BLaER1 treated with 17β-estradiol and CSF1 and Interleukin-3, amounts not matched to agents 10 nM and 100 nM (cell line): ENCODE data around the gene PRRG4.

Experiments used
- H3K27ac ChIP-seq, 11 experiments: shearing (Covaris generic); formaldehyde crosslinking; 2 replicates each; pipeline ENCODE4 v1.8.1; 2022
- H3K27me3 ChIP-seq, 11 experiments: shearing (Covaris generic); formaldehyde crosslinking; 2 replicates each; pipeline ENCODE4 v1.8.1; 2022
- H3K36me3 ChIP-seq, 11 experiments: shearing (Covaris generic); formaldehyde crosslinking; 2 replicates each; pipeline ENCODE4 v1.8.1; 2022
- H3K4me1 ChIP-seq, 10 experiments: shearing (Covaris generic); formaldehyde crosslinking; 2 replicates each; pipeline ENCODE4 v1.8.1; 2022
- H3K4me2 ChIP-seq, 11 experiments: shearing (Covaris generic); formaldehyde crosslinking; 2 replicates each; pipeline ENCODE4 v1.8.1; 2022
- H3K4me3 ChIP-seq, 10 experiments: shearing (Covaris generic); formaldehyde crosslinking; 2 replicates each; pipeline ENCODE4 v1.8.1; 2022
- H3K9ac ChIP-seq, 11 experiments: shearing (Covaris generic); formaldehyde crosslinking; 2 replicates each; pipeline ENCODE4 v1.8.1; 2022
- H3K9me3 ChIP-seq, 11 experiments: shearing (Covaris generic); formaldehyde crosslinking; replicated peaks in 1 of 11; 2 replicates each; pipeline ENCODE4 v1.8.1; 2022
- H4K20me1 ChIP-seq, 11 experiments: shearing (Covaris generic); formaldehyde crosslinking; 2 replicates each; pipeline ENCODE4 v1.8.1; 2022
- Cebpa-rat ChIP-seq, 11 experiments: shearing (Covaris generic); IDR thresholded peaks; 2 replicates each; pipeline ENCODE4 v1.8.1; 2022

The PRRG4 gene

GRCh38 chr11:32826113-32826512 lies 3.6 kb upstream of the PRRG4 start:
- H3K27me3 ChIP-seq, result peaks cover 11 to 29% (median 24%) of the 10 kb centered on the region in 11 experiments; a peak in 21 of 22 replicates
- peaks cover 0 to 6% (median 0%) of the 10 kb centered on the region in 11 experiments; a peak in 2 of 22 replicates for H3K9me3 ChIP-seq
- H3K4me1 ChIP-seq, result peaks cover 15 to 39% (median 18%) of the 10 kb centered on the region in 10 experiments; a peak in 17 of 20 replicates
- H3K36me3 ChIP-seq, result no peaks in the 10 kb centered on the region
- H3K4me3 ChIP-seq, result no peak overlapping the region
- no peak overlapping the region for H3K4me2 ChIP-seq
- no peaks in the 10 kb centered on the region for H4K20me1 ChIP-seq
- no peak for TF ChIP-seq Cebpa-rat (IDR thresholded peaks at IDR 0.05)
- H3K27ac ChIP-seq, result no peak overlapping the region
- H3K9ac ChIP-seq, result no peak overlapping the region

GRCh38 chr11:32827276-32827675 lies 2.5 kb upstream of the PRRG4 start:
- H3K4me3 ChIP-seq, result no peak overlapping the region
- no peak overlapping the region for H3K4me2 ChIP-seq
- peaks cover 10 to 31% (median 16%) of the 10 kb centered on the region in 10 experiments; a peak in 17 of 20 replicates for H3K4me1 ChIP-seq
- H3K27me3 ChIP-seq, result peaks cover 11 to 34% (median 27%) of the 10 kb centered on the region in 11 experiments; a peak in 21 of 22 replicates
- no peak overlapping the region for H3K9ac ChIP-seq
- TF ChIP-seq Cebpa-rat (IDR thresholded peaks at IDR 0.05), result no peak
- no peaks in the 10 kb centered on the region for H4K20me1 ChIP-seq
- H3K9me3 ChIP-seq, result peaks cover 0 to 6% (median 0%) of the 10 kb centered on the region in 11 experiments; a peak in 2 of 22 replicates
- no peaks in the 10 kb centered on the region for H3K36me3 ChIP-seq
- no peak overlapping the region for H3K27ac ChIP-seq

- H3K4me1 ChIP-seq, result peaks cover 8 to 19% (median 15%) of the 10 kb centered on the region in 10 experiments; a peak in 15 of 20 replicates
- no peak for TF ChIP-seq Cebpa-rat (IDR thresholded peaks at IDR 0.05)
- H3K4me2 ChIP-seq, result peak overlapping the region; percentile 85 to 99 (median 96)
- H3K27me3 ChIP-seq, result peaks cover 11 to 34% (median 27%) of the 10 kb centered on the region in 11 experiments; a peak in 21 of 22 replicates
- H3K36me3 ChIP-seq, result no peaks in the 10 kb centered on the region
- no peaks in the 10 kb centered on the region for H4K20me1 ChIP-seq
- peak overlapping the region in 10 of 11 experiments; percentile 0 to 69 (median 43); a peak in 14 of 22 replicates for H3K27ac ChIP-seq
- peaks cover 0 to 6% (median 0%) of the 10 kb centered on the region in 11 experiments; a peak in 2 of 22 replicates for H3K9me3 ChIP-seq
- H3K4me3 ChIP-seq, result peak overlapping the region; percentile 55 to 77 (median 65)
- peak overlapping the region; percentile 48 to 80 (median 69); a peak in 21 of 22 replicates for H3K9ac ChIP-seq
These were observed 509 bp upstream of the PRRG4 start for GRCh38 chr11:32829157-32829679.

GRCh38 chr11:32830413-32830738 lies 649 bp downstream of the PRRG4 start:
- peak overlapping the region in 3 of 11 experiments; percentile 19 to 69 (median 66); a peak in 2 of 22 replicates for H3K27ac ChIP-seq

GRCh38 chr11:32830796-32831195 lies 1.1 kb downstream of the PRRG4 start:
- peaks cover 0 to 6% (median 0%) of the 10 kb centered on the region in 11 experiments; a peak in 2 of 22 replicates for H3K9me3 ChIP-seq
- no peak overlapping the region for H3K27ac ChIP-seq
- H3K36me3 ChIP-seq, result no peaks in the 10 kb centered on the region
- peaks cover 8 to 19% (median 15%) of the 10 kb centered on the region in 10 experiments; a peak in 15 of 20 replicates for H3K4me1 ChIP-seq
- H3K4me2 ChIP-seq, result peak overlapping the region in 8 of 11 experiments; percentile 85 to 98 (median 96); a peak in 9 of 22 replicates
- no peak overlapping the region for H3K9ac ChIP-seq
- no peaks in the 10 kb centered on the region for H4K20me1 ChIP-seq
- H3K4me3 ChIP-seq, result no peak overlapping the region
- peaks cover 11 to 34% (median 27%) of the 10 kb centered on the region in 11 experiments; a peak in 21 of 22 replicates for H3K27me3 ChIP-seq
- no peak; a peak in 1 of 22 replicates for TF ChIP-seq Cebpa-rat (IDR thresholded peaks at IDR 0.05)

More at GRCh38 chr11:32830413-32830738, 649 bp downstream of the PRRG4 start:
- H4K20me1 ChIP-seq, result no peaks in the 10 kb centered on the region
- TF ChIP-seq Cebpa-rat (IDR thresholded peaks at IDR 0.05), result peak; percentile 66 to 93 (median 83)
- peak overlapping the region; percentile 55 to 77 (median 65) for H3K4me3 ChIP-seq
- H3K27me3 ChIP-seq, result peaks cover 11 to 34% (median 27%) of the 10 kb centered on the region in 11 experiments; a peak in 21 of 22 replicates
- H3K4me1 ChIP-seq, result peaks cover 8 to 19% (median 15%) of the 10 kb centered on the region in 10 experiments; a peak in 15 of 20 replicates
- peak overlapping the region in 9 of 11 experiments; percentile 63 to 80 (median 69); a peak in 17 of 22 replicates for H3K9ac ChIP-seq
- peaks cover 0 to 6% (median 0%) of the 10 kb centered on the region in 11 experiments; a peak in 2 of 22 replicates for H3K9me3 ChIP-seq
- H3K4me2 ChIP-seq, result peak overlapping the region; percentile 85 to 99 (median 96)
- H3K36me3 ChIP-seq, result no peaks in the 10 kb centered on the region

- H3K4me2 ChIP-seq, result no peak overlapping the region
- peaks cover 0 to 6% (median 0%) of the 10 kb centered on the region in 11 experiments; a peak in 2 of 22 replicates for H3K9me3 ChIP-seq
- H3K4me1 ChIP-seq, result peaks cover 8 to 19% (median 15%) of the 10 kb centered on the region in 10 experiments; a peak in 15 of 20 replicates
- H4K20me1 ChIP-seq, result no peaks in the 10 kb centered on the region
- no peak overlapping the region for H3K4me3 ChIP-seq
- H3K9ac ChIP-seq, result no peak overlapping the region
- no peak overlapping the region for H3K27ac ChIP-seq
- H3K27me3 ChIP-seq, result peaks cover 11 to 34% (median 27%) of the 10 kb centered on the region in 11 experiments; a peak in 21 of 22 replicates
- H3K36me3 ChIP-seq, result no peaks in the 10 kb centered on the region
- no peak for TF ChIP-seq Cebpa-rat (IDR thresholded peaks at IDR 0.05)
These were observed 1.5 kb downstream of the PRRG4 start for GRCh38 chr11:32831221-32831620.

- H3K9me3 ChIP-seq, result peaks cover 0 to 6% (median 0%) of the 10 kb centered on the region in 11 experiments; a peak in 2 of 22 replicates
- no peaks in the 10 kb centered on the region for H3K36me3 ChIP-seq
- H3K4me1 ChIP-seq, result peaks cover 8 to 19% (median 15%) of the 10 kb centered on the region in 10 experiments; a peak in 15 of 20 replicates
- H4K20me1 ChIP-seq, result no peaks in the 10 kb centered on the region
- H3K9ac ChIP-seq, result no peak overlapping the region
- H3K27ac ChIP-seq, result no peak overlapping the region
- no peak overlapping the region for H3K4me2 ChIP-seq
- TF ChIP-seq Cebpa-rat (IDR thresholded peaks at IDR 0.05), result no peak
- H3K4me3 ChIP-seq, result no peak overlapping the region
- peaks cover 9 to 30% (median 25%) of the 10 kb centered on the region in 11 experiments; a peak in 21 of 22 replicates for H3K27me3 ChIP-seq
These were observed 4.2 kb downstream of the PRRG4 start for GRCh38 chr11:32833921-32834320.

GRCh38 chr11:32836946-32837345 lies 7.2 kb downstream of the PRRG4 start:
- H3K27ac ChIP-seq, result no peak overlapping the region
- H3K9me3 ChIP-seq, result no peaks in the 10 kb centered on the region
- no peak for TF ChIP-seq Cebpa-rat (IDR thresholded peaks at IDR 0.05)
- H3K36me3 ChIP-seq, result no peaks in the 10 kb centered on the region
- H3K4me1 ChIP-seq, result peaks cover 0 to 4% (median 0%) of the 10 kb centered on the region in 10 experiments; a peak in 3 of 20 replicates
- H3K9ac ChIP-seq, result no peak overlapping the region
- H3K4me3 ChIP-seq, result no peak overlapping the region
- no peak overlapping the region for H3K4me2 ChIP-seq
- H3K27me3 ChIP-seq, result no peaks in the 10 kb centered on the region; a peak in 1 of 22 replicates
- no peaks in the 10 kb centered on the region for H4K20me1 ChIP-seq

GRCh38 chr11:32838505-32839274 lies 9.0 kb downstream of the PRRG4 start:
- no peaks in the 10 kb centered on the region for H3K27me3 ChIP-seq
- no peaks in the 10 kb centered on the region for H3K9me3 ChIP-seq
- no peak overlapping the region for H3K27ac ChIP-seq
- no peak overlapping the region for H3K9ac ChIP-seq
- peaks cover 0 to 4% (median 0%) of the 10 kb centered on the region in 10 experiments; a peak in 3 of 20 replicates for H3K4me1 ChIP-seq
- no peak overlapping the region for H3K4me3 ChIP-seq
- no peak overlapping the region for H3K4me2 ChIP-seq
- H3K36me3 ChIP-seq, result no peaks in the 10 kb centered on the region
- H4K20me1 ChIP-seq, result no peaks in the 10 kb centered on the region
- peak in 5 of 11 experiments; percentile 36 to 94 (median 73); a peak in 10 of 22 replicates for TF ChIP-seq Cebpa-rat (IDR thresholded peaks at IDR 0.05)
